Measurements from ENCODE around the gene CDK16.

GRCh38 chrX:47169726-47170515 lies 48.6 kb upstream of the CDK16 start:
- TF ChIP-seq CTCF (conservative IDR thresholded peaks at IDR 0.05; ENCODE audit: low read depth, low read length) = no peak
- no peak for TF ChIP-seq EZH2 (IDR thresholded peaks at IDR 0.05; ENCODE audit: borderline replicate concordance, low read depth, low read length, poor library complexity, severe bottlenecking)
